WTC11 (cell line): Measurements from ENCODE around the gene TDRD6. TPM values are rescaled to one million over a fixed set of nuclear protein-coding genes. Genes with fewer than 3 reads are reported as not detected.

Source experiments
- ATAC-seq: fragments of 200-7000 bp; cut with Tn5 transposase; 2 replicates; pipeline ENCODE4 v1.10.0; 2021; ENCODE audit warnings: mild to moderate bottlenecking, moderate library complexity
- CTCF ChIA-PET: fragments of 300-600 bp; sonication (Branson Sonifier 250); formaldehyde crosslinking; loops from one replicate; lab custom pipeline; 2021; ENCODE audit warnings: antibody characterized with exemption; lab: Charles Lee
- POLR2A ChIA-PET: fragments of 350-600 bp; sonication (Branson Sonifier 250); formaldehyde crosslinking; loops from one replicate; lab custom pipeline; 2021; ENCODE audit warnings: antibody characterized with exemption; lab: Charles Lee
- DNase-seq: peaks from one replicate; pipeline ENCODE4 v3.0.0; 2021; ENCODE audit warnings: low spot score
- H3K27ac Mint-ChIP-seq: 2 replicates; pipeline ENCODE4 v1.8.0; 2021; ENCODE audit warnings: mixed read lengths
- H3K27me3 Mint-ChIP-seq: 2 replicates; pipeline ENCODE4 v1.8.0; 2021; ENCODE audit warnings: low read depth, mild to moderate bottlenecking, moderate library complexity, mixed read lengths
- H3K36me3 Mint-ChIP-seq: 2 replicates; pipeline ENCODE4 v1.8.0; 2021; ENCODE audit warnings: mixed read lengths
- H3K4me1 Mint-ChIP-seq: 2 replicates; pipeline ENCODE4 v1.8.0; 2022; ENCODE audit warnings: mixed read lengths
- H3K4me3 Mint-ChIP-seq: 2 replicates; pipeline ENCODE4 v1.8.0; 2021; ENCODE audit warnings: mild to moderate bottlenecking, moderate library complexity, mixed read lengths
- H3K9me3 Mint-ChIP-seq: 2 replicates; pipeline ENCODE4 v1.8.0; 2021; ENCODE audit warnings: mixed read lengths
- AFF4 ChIP-seq: sonication (generic); formaldehyde crosslinking; IDR thresholded peaks from 2 replicates; pipeline ENCODE4 v1.8.1; 2023; ENCODE audit warnings: mild to moderate bottlenecking, missing genetic modification reagents, borderline replicate concordance
- ELF4 ChIP-seq: sonication (generic); formaldehyde crosslinking; IDR thresholded peaks from 2 replicates; pipeline ENCODE4 v1.8.1; 2022; ENCODE audit warnings: low read depth, mild to moderate bottlenecking, moderate library complexity, missing genetic modification reagents
- EMX1 ChIP-seq: fragments of 250-450 bp; sonication (Bioruptor Pico); IDR thresholded peaks from 2 replicates; pipeline ENCODE4 v1.8.0; 2021; ENCODE audit warnings: mild to moderate bottlenecking
- IRF2 ChIP-seq: sonication (generic); formaldehyde crosslinking; IDR thresholded peaks from 2 replicates; pipeline ENCODE4 v1.8.0; 2022; ENCODE audit warnings: low read depth, missing genetic modification reagents, borderline replicate concordance
- KAT7 ChIP-seq: sonication (generic); formaldehyde crosslinking; IDR thresholded peaks from 2 replicates; pipeline ENCODE4 v1.8.1; 2023; ENCODE audit warnings: missing genetic modification reagents, mild to moderate bottlenecking, borderline replicate concordance
- MAX ChIP-seq: sonication (generic); formaldehyde crosslinking; IDR thresholded peaks from 2 replicates; pipeline ENCODE4 v1.8.0; 2022; ENCODE audit warnings: mild to moderate bottlenecking, missing genetic modification reagents
- NFE2L1 ChIP-seq: sonication (generic); formaldehyde crosslinking; IDR thresholded peaks from 2 replicates; pipeline ENCODE4 v1.8.1; 2023; ENCODE audit warnings: missing genetic modification reagents
- NR1H2 ChIP-seq: sonication (generic); formaldehyde crosslinking; IDR thresholded peaks from 2 replicates; pipeline ENCODE4 v1.9.0; 2021; ENCODE audit warnings: mild to moderate bottlenecking, moderate library complexity, missing genetic modification reagents
- NR2C2 ChIP-seq: sonication (generic); formaldehyde crosslinking; IDR thresholded peaks from 2 replicates; pipeline ENCODE4 v1.8.0; 2022; ENCODE audit warnings: mild to moderate bottlenecking, missing genetic modification reagents
- NR3C1 ChIP-seq: sonication (generic); formaldehyde crosslinking; conservative IDR thresholded peaks from 2 replicates; pipeline ENCODE4 v1.8.1; 2023; ENCODE audit warnings: low read depth, mild to moderate bottlenecking, missing genetic modification reagents
- PRDM15 ChIP-seq: sonication (generic); formaldehyde crosslinking; IDR thresholded peaks from 2 replicates; pipeline ENCODE4 v1.8.0; 2022; ENCODE audit warnings: missing genetic modification reagents
- RORB ChIP-seq: fragments of 250-450 bp; sonication (Bioruptor Pico); IDR thresholded peaks from 2 replicates; pipeline ENCODE4 v1.9.0; 2021; ENCODE audit warnings: mild to moderate bottlenecking
- SMAD3 ChIP-seq: sonication (generic); formaldehyde crosslinking; IDR thresholded peaks from 2 replicates; pipeline ENCODE4 v1.8.0; 2022; ENCODE audit warnings: missing genetic modification reagents, mild to moderate bottlenecking, borderline replicate concordance
- SMAD4 ChIP-seq: sonication (generic); formaldehyde crosslinking; IDR thresholded peaks from 2 replicates; pipeline ENCODE4 v1.8.0; 2022; ENCODE audit warnings: mild to moderate bottlenecking, missing genetic modification reagents
- TCF7 ChIP-seq: sonication (generic); formaldehyde crosslinking; IDR thresholded peaks from 2 replicates; pipeline ENCODE4 v1.8.0; 2022; ENCODE audit warnings: mild to moderate bottlenecking, low read depth, missing genetic modification reagents, moderate library complexity
- ZBTB43 ChIP-seq: sonication (generic); formaldehyde crosslinking; IDR thresholded peaks from 2 replicates; pipeline ENCODE4 v1.8.1; 2023; ENCODE audit warnings: mild to moderate bottlenecking, missing genetic modification reagents
- ZNF121 ChIP-seq: sonication (generic); formaldehyde crosslinking; IDR thresholded peaks from 2 replicates; pipeline ENCODE4 v1.8.0; 2023; ENCODE audit warnings: missing genetic modification reagents
- ZNF219 ChIP-seq: sonication (generic); formaldehyde crosslinking; IDR thresholded peaks from 2 replicates; pipeline ENCODE4 v1.8.0; 2023; ENCODE audit warnings: missing genetic modification reagents, mild to moderate bottlenecking, borderline replicate concordance
- ZNF232 ChIP-seq: sonication (generic); formaldehyde crosslinking; IDR thresholded peaks from 2 replicates; pipeline ENCODE4 v1.8.0; 2022; ENCODE audit warnings: mild to moderate bottlenecking, missing genetic modification reagents
- ZNF317 ChIP-seq: sonication (generic); formaldehyde crosslinking; IDR thresholded peaks from 2 replicates; pipeline ENCODE4 v1.8.1; 2023; ENCODE audit warnings: low read depth, mild to moderate bottlenecking, moderate library complexity, missing genetic modification reagents, borderline replicate concordance
- ZNF532 ChIP-seq: fragments of 250-450 bp; sonication (Bioruptor Pico); IDR thresholded peaks from 2 replicates; pipeline ENCODE4 v1.9.0; 2021; ENCODE audit warnings: mild to moderate bottlenecking, borderline replicate concordance
- total RNA-seq: library from RNA; stranded (reverse); gene quantifications from 3 replicates; pipeline ENCODE4 v1.2.3, GENCODE V29; 2021

Gene TDRD6
- total RNA-seq, 1 experiment from 2014 or later = 0.04 TPM

GRCh38 chr6:46688966-46689335 lies 1.3 kb downstream of the TDRD6 start (continued):
- no peak for TF ChIP-seq PRDM15 (CRISPR knock-in tag)
- TF ChIP-seq ZNF532 (CRISPR knock-in tag) = no peak
- no peak for TF ChIP-seq SMAD4 (CRISPR knock-in tag)
- no peak for TF ChIP-seq ZBTB43 (CRISPR knock-in tag)

- Mint-ChIP-seq H3K36me3 (no peaks in the 10 kb centered on the region), H3K27ac (no peak overlapping the region), H3K4me1 (no peaks in the 10 kb centered on the region), H3K4me3 (no peak overlapping the region), H3K9me3 (no peaks in the 10 kb centered on the region), H3K27me3 (no peaks in the 10 kb centered on the region)
- ATAC-seq (no peak), DNase-seq (no peak)
- TF ChIP-seq KAT7 (no peak), IRF2 (CRISPR knock-in tag) (no peak), ZNF317 (CRISPR knock-in tag) (no peak), NFE2L1 (CRISPR knock-in tag) (no peak), EMX1 (CRISPR knock-in tag) (no peak), NR1H2 (CRISPR knock-in tag) (no peak)
- ChIA-PET POLR2A (no interaction called here), CTCF (no interaction called here)
These were observed 2.0 kb downstream of the TDRD6 start for GRCh38 chr6:46689657-46690056.

- H3K27me3 Mint-ChIP-seq = no peaks in the 10 kb centered on the region
- ATAC-seq = no peak
- TF ChIP-seq AFF4 (no peak), ZNF232 (CRISPR knock-in tag) (no peak), NR2C2 (CRISPR knock-in tag) (no peak), TCF7 (no peak), NR1H2 (CRISPR knock-in tag) (no peak), ZNF219 (CRISPR knock-in tag) (no peak), IRF2 (CRISPR knock-in tag) (no peak), ZNF121 (CRISPR knock-in tag) (no peak), ELF4 (CRISPR knock-in tag) (no peak), SMAD3 (CRISPR knock-in tag) (no peak), RORB (CRISPR knock-in tag) (no peak), MAX (no peak), NR3C1 (CRISPR knock-in tag) (no peak)
These were observed 2.6 kb downstream of the TDRD6 start for GRCh38 chr6:46690141-46690755.

More at GRCh38 chr6:46690141-46690755, 2.6 kb downstream of the TDRD6 start:
- no peak for DNase-seq
- CTCF ChIA-PET = no interaction called here
- Mint-ChIP-seq H3K4me3 (no peak overlapping the region), H3K9me3 (no peaks in the 10 kb centered on the region), H3K4me1 (no peaks in the 10 kb centered on the region), H3K36me3 (no peaks in the 10 kb centered on the region), H3K27ac (no peak overlapping the region)
- POLR2A ChIA-PET = no interaction called here
